HepG2 (cell line): ENCODE data around the gene ARFGEF2. TPM values are rescaled to one million over a fixed set of nuclear protein-coding genes. Genes with fewer than 3 reads are reported as not detected.
A peak's percentile ranks its signal among the peaks of the same experiment; 100 is the strongest.

Experiments
- ELF3 ChIP-seq: IDR thresholded peaks from 2 replicates; pipeline ENCODE4 v1.6.1; 2016; ENCODE audit warnings: missing genetic modification reagents, missing compliant biosample characterization
- FOXC1 ChIP-seq: sonication (generic); formaldehyde crosslinking; IDR thresholded peaks from 2 replicates; pipeline ENCODE4 v1.8.0; 2022; ENCODE audit warnings: mild to moderate bottlenecking, missing genetic modification reagents, borderline replicate concordance
- GABPA ChIP-seq, 2 experiments: IDR thresholded peaks; 2 replicates each; pipeline ENCODE4 v1.6.1; 2011 to 2016; ENCODE audit warnings: low read depth in 2 of 2, low read length in 1 of 2, missing biosample characterization in 1 of 2, missing genetic modification characterization in 1 of 2
- GZF1 ChIP-seq: sonication (generic); formaldehyde crosslinking; IDR thresholded peaks from 2 replicates; pipeline ENCODE4 v1.5.1; 2020; ENCODE audit warnings: mild to moderate bottlenecking, missing genetic modification reagents
- HIVEP1 ChIP-seq: sonication (generic); formaldehyde crosslinking; IDR thresholded peaks from 2 replicates; pipeline ENCODE4 v1.4.0; 2020; ENCODE audit warnings: mild to moderate bottlenecking, missing genetic modification reagents
- KDM3A ChIP-seq: IDR thresholded peaks from 2 replicates; pipeline ENCODE4 v1.6.1; 2018; ENCODE audit warnings: low read depth, missing compliant biosample characterization
- MIER3 ChIP-seq: IDR thresholded peaks from 2 replicates; pipeline ENCODE4 v1.6.1; 2016; ENCODE audit warnings: missing compliant biosample characterization, borderline replicate concordance
- NCOR1 ChIP-seq: fragments of 200-600 bp; sonication (generic); IDR thresholded peaks from 2 replicates; pipeline ENCODE4 v1.7.0; 2017; ENCODE audit warnings: antibody characterized with exemption, low read length, borderline replicate concordance
- NPAS2 ChIP-seq: sonication (generic); formaldehyde crosslinking; IDR thresholded peaks from 2 replicates; pipeline ENCODE4 v1.8.0; 2022; ENCODE audit warnings: mild to moderate bottlenecking, missing genetic modification reagents, borderline replicate concordance
- SIX1 ChIP-seq: sonication (generic); formaldehyde crosslinking; IDR thresholded peaks from 2 replicates; pipeline ENCODE4 v1.4.0; 2020; ENCODE audit warnings: missing genetic modification reagents, borderline replicate concordance
- SMARCE1 ChIP-seq: fragments of 450-650 bp; IDR thresholded peaks from 2 replicates; pipeline ENCODE4 v1.6.1; 2017; ENCODE audit warnings: borderline replicate concordance
- SRSF4 ChIP-seq: fragments of 200-400 bp; formaldehyde crosslinking; IDR thresholded peaks from one replicate; pipeline ENCODE4 v1.6.1; 2018; ENCODE audit warnings: mild to moderate bottlenecking, low read depth, low read length, moderate library complexity; ENCODE audit not compliant: poor library complexity, severe bottlenecking
- ZNF350 ChIP-seq: sonication (generic); formaldehyde crosslinking; IDR thresholded peaks from 2 replicates; pipeline ENCODE4 v1.4.0; 2020; ENCODE audit warnings: mild to moderate bottlenecking, low read depth, missing genetic modification reagents, borderline replicate concordance
- ZNF451 ChIP-seq: sonication (generic); formaldehyde crosslinking; IDR thresholded peaks from 2 replicates; pipeline ENCODE4 v1.5.0; 2020; ENCODE audit warnings: mild to moderate bottlenecking, missing genetic modification reagents
- ZNF468 ChIP-seq: sonication (generic); formaldehyde crosslinking; IDR thresholded peaks from 2 replicates; pipeline ENCODE4 v1.8.0; 2022; ENCODE audit warnings: mild to moderate bottlenecking, moderate library complexity, missing genetic modification reagents
- ZNF839 ChIP-seq: sonication (generic); formaldehyde crosslinking; IDR thresholded peaks from 2 replicates; pipeline ENCODE4 v1.4.0; 2020; ENCODE audit warnings: missing genetic modification reagents, mild to moderate bottlenecking, borderline replicate concordance
- polyA plus RNA-seq, 8 experiments: library from polyadenylated mRNA; depleted of rRNA in 3 of 8; stranded (reverse) in 7 of 8; unstranded in 1 of 8; fragments of >200 nt; fragmentation: Illumina TruSeq in 4 of 8; extraction: Trizol in 4 of 8; gene quantifications; 2 replicates each; pipeline versions ENCODE4 v1.2.1 to v1.2.3, GENCODE V29; 2011 to 2016; ENCODE audit warnings: low read depth in 4 of 8, missing spikeins in 1 of 8, mixed read lengths in 1 of 8; ENCODE audit not compliant: insufficient read depth in 1 of 8
- total RNA-seq, 5 experiments: library from RNA; depleted of rRNA; stranded (reverse); fragments of >200 nt; fragmentation: Illumina TruSeq; extraction: Trizol; gene quantifications; 2 replicates each; pipeline ENCODE4 v1.2.3, GENCODE V29; 2016; ENCODE audit warnings: low read depth in 1 of 5
- TF ChIP-seq, protein P1 (sequence below): sonication (generic); formaldehyde crosslinking; IDR thresholded peaks from 2 replicates; pipeline ENCODE4 v1.4.0; 2020; ENCODE audit warnings: missing genetic modification reagents
- TF ChIP-seq, protein P2 (sequence below): sonication (generic); formaldehyde crosslinking; IDR thresholded peaks from 2 replicates; pipeline ENCODE4 v1.5.0; 2020; ENCODE audit warnings: mild to moderate bottlenecking, missing genetic modification reagents
- TF ChIP-seq, protein P3 (sequence below): sonication (generic); formaldehyde crosslinking; IDR thresholded peaks from 2 replicates; pipeline ENCODE4 v1.4.0; 2020; ENCODE audit warnings: low read depth, missing genetic modification reagents
- TF ChIP-seq, protein P4 (sequence below): sonication (generic); formaldehyde crosslinking; IDR thresholded peaks from 2 replicates; pipeline ENCODE4 v1.4.0; 2020; ENCODE audit warnings: missing genetic modification reagents; ENCODE audit errors: not compliant biosample characterization

The ARFGEF2 gene
- total and polyA plus RNA-seq, 2 of the 13 experiments (the other 11 are each of a cell fraction or from before 2014, with no cell fraction given), result 44.0 to 60.8 TPM

DNA sequence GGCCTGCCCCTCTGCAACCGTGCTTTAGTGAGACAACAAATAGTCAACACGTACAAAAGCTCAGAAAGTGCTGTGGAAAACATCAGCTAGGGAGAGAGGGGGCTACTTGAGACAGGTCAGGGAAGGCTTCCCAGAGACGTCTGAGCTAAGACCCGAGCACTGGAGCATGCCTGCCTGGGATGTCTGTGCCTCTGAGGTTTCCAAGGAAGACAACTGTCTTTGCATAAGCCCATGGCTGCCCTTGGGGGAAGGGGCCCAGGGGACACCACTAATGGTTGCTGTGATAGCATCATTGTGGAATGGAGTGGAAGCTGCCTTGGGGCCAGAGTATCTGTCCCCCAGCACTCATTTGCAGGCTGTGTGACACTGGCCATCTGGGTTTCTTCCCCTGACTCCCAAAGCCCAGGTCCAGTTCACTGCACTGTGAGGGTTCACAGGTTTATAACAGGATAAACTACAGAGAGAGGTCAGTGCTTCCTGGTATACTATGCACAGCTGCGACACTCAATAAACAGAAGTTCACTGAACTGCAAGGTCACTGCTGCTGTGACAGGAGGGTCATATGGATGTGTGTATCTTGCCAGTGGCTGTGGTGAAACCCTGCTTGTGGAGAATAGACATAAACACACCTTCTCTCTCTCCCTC, 1.5 kb upstream of the ARFGEF2 start (continued):
- no peak for TF ChIP-seq ZNF451 (CRISPR knock-in tag)
- TF ChIP-seq NPAS2 (CRISPR knock-in tag), result no peak
- TF ChIP-seq, protein P1, sequence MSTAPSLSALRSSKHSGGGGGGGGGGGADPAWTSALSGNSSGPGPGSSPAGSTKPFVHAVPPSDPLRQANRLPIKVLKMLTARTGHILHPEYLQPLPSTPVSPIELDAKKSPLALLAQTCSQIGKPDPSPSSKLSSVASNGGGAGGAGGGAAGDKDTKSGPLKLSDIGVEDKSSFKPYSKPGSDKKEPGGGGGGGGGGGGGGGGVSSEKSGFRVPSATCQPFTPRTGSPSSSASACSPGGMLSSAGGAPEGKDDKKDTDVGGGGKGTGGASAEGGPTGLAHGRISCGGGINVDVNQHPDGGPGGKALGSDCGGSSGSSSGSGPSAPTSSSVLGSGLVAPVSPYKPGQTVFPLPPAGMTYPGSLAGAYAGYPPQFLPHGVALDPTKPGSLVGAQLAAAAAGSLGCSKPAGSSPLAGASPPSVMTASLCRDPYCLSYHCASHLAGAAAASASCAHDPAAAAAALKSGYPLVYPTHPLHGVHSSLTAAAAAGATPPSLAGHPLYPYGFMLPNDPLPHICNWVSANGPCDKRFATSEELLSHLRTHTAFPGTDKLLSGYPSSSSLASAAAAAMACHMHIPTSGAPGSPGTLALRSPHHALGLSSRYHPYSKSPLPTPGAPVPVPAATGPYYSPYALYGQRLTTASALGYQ (CRISPR knock-in tag), result peak; percentile 33; the same call in 1 of the 2 replicates
- no peak for TF ChIP-seq SRSF4
- peak; percentile 81 for TF ChIP-seq FOXC1 (CRISPR knock-in tag)
- TF ChIP-seq KDM3A (CRISPR knock-in tag), result no peak; the same call in 1 of the 2 replicates
- TF ChIP-seq NCOR1, result peak; percentile 66; the same call in 1 of the 2 replicates
- TF ChIP-seq GZF1 (CRISPR knock-in tag), result no peak; the same call in 1 of the 2 replicates
- 0 out of 2 replicates have a peak, but pooled peaks have one; percentile 63 for TF ChIP-seq ZNF839
- TF ChIP-seq SIX1 (CRISPR knock-in tag), result peak; percentile 77
- TF ChIP-seq SMARCE1, result no peak
- peak; percentile 66 for TF ChIP-seq ZNF350 (CRISPR knock-in tag)
- TF ChIP-seq GABPA (IDR thresholded peaks at IDR 0.05; ENCODE audit: low read depth, low read length), result no peak
- TF ChIP-seq GABPA (CRISPR knock-in tag; IDR thresholded peaks at IDR 0.05; ENCODE audit: low read depth), result peak; percentile 70; the same call in 1 of the 2 replicates
- TF ChIP-seq ZNF468, result 0 out of 2 replicates have a peak, but pooled peaks have one; percentile 42
- TF ChIP-seq, protein P2, sequence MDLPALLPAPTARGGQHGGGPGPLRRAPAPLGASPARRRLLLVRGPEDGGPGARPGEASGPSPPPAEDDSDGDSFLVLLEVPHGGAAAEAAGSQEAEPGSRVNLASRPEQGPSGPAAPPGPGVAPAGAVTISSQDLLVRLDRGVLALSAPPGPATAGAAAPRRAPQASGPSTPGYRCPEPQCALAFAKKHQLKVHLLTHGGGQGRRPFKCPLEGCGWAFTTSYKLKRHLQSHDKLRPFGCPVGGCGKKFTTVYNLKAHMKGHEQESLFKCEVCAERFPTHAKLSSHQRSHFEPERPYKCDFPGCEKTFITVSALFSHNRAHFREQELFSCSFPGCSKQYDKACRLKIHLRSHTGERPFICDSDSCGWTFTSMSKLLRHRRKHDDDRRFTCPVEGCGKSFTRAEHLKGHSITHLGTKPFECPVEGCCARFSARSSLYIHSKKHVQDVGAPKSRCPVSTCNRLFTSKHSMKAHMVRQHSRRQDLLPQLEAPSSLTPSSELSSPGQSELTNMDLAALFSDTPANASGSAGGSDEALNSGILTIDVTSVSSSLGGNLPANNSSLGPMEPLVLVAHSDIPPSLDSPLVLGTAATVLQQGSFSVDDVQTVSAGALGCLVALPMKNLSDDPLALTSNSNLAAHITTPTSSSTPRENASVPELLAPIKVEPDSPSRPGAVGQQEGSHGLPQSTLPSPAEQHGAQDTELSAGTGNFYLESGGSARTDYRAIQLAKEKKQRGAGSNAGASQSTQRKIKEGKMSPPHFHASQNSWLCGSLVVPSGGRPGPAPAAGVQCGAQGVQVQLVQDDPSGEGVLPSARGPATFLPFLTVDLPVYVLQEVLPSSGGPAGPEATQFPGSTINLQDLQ, result no peak
- no peak; the same call in 1 of the 2 replicates for TF ChIP-seq HIVEP1 (CRISPR knock-in tag)
- TF ChIP-seq, protein P3, sequence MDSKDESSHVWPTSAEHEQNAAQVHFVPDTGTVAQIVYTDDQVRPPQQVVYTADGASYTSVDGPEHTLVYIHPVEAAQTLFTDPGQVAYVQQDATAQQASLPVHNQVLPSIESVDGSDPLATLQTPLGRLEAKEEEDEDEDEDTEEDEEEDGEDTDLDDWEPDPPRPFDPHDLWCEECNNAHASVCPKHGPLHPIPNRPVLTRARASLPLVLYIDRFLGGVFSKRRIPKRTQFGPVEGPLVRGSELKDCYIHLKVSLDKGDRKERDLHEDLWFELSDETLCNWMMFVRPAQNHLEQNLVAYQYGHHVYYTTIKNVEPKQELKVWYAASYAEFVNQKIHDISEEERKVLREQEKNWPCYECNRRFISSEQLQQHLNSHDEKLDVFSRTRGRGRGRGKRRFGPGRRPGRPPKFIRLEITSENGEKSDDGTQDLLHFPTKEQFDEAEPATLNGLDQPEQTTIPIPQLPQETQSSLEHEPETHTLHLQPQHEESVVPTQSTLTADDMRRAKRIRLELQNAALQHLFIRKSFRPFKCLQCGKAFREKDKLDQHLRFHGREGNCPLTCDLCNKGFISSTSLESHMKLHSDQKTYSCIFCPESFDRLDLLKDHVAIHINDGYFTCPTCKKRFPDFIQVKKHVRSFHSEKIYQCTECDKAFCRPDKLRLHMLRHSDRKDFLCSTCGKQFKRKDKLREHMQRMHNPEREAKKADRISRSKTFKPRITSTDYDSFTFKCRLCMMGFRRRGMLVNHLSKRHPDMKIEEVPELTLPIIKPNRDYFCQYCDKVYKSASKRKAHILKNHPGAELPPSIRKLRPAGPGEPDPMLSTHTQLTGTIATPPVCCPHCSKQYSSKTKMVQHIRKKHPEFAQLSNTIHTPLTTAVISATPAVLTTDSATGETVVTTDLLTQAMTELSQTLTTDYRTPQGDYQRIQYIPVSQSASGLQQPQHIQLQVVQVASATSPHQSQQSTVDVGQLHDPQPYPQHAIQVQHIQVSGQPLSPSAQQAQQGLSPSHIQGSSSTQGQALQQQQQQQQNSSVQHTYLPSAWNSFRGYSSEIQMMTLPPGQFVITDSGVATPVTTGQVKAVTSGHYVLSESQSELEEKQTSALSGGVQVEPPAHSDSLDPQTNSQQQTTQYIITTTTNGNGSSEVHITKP, result peak; percentile 85
- TF ChIP-seq ELF3 (CRISPR knock-in tag), result peak; percentile 100
- TF ChIP-seq, protein P4, sequence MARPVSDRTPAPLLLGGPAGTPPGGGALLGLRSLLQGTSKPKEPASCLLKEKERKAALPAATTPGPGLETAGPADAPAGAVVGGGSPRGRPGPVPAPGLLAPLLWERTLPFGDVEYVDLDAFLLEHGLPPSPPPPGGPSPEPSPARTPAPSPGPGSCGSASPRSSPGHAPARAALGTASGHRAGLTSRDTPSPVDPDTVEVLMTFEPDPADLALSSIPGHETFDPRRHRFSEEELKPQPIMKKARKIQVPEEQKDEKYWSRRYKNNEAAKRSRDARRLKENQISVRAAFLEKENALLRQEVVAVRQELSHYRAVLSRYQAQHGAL (CRISPR knock-in tag), result peak; percentile 32
- TF ChIP-seq MIER3 (CRISPR knock-in tag), result peak; percentile 95
